ENCODE data around the gene PRKCE.

DNA sequence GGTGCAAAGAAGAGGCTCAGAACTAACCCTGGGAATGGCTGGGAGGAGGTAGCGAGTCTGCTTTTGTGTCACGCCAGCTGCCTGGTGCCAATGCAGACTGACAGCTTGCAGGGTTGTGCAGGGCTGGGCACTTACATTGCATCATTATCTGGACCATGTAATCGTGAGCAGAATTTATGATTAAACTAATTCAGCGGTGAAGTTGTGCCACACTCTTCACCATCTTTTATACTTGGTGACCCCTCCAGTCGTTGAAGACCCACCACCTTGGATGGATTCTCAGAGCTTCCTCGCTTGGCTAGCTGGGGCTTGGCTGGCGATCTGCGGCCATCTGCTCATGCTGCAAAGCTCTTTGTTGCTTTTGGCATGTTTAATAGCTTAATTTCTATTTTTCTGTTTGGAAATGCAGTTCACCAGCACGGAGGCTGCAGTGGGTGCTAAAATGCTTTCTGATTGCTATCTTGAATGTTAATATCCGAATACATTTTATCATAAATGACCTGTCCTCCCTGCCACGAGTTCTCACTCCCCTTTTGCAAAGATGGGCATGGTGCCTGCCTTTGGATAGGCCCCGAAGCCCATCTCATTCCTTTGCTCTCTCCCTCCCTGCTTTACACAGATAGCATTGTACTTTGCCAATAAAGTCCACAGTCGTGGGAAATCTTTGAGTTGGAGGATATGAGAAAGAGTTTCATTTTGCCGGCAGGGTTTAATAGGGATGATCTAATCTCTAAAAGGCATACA lies 188.2 kb downstream of the PRKCE start:
- TF ChIP-seq, protein P1, sequence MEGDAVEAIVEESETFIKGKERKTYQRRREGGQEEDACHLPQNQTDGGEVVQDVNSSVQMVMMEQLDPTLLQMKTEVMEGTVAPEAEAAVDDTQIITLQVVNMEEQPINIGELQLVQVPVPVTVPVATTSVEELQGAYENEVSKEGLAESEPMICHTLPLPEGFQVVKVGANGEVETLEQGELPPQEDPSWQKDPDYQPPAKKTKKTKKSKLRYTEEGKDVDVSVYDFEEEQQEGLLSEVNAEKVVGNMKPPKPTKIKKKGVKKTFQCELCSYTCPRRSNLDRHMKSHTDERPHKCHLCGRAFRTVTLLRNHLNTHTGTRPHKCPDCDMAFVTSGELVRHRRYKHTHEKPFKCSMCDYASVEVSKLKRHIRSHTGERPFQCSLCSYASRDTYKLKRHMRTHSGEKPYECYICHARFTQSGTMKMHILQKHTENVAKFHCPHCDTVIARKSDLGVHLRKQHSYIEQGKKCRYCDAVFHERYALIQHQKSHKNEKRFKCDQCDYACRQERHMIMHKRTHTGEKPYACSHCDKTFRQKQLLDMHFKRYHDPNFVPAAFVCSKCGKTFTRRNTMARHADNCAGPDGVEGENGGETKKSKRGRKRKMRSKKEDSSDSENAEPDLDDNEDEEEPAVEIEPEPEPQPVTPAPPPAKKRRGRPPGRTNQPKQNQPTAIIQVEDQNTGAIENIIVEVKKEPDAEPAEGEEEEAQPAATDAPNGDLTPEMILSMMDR (conservative IDR thresholded peaks at IDR 0.05; ENCODE audit: low read depth, low read length): no peak
- TF ChIP-seq EZH2 (IDR thresholded peaks at IDR 0.05; ENCODE audit: borderline replicate concordance, low read depth, low read length, poor library complexity, severe bottlenecking): no peak
